22Rv1 (cell line): Measurements from ENCODE around the gene CDK5RAP2.

Experiments used
- ZFX ChIP-seq: fragments of 450-650 bp; IDR thresholded peaks from 2 replicates; pipeline ENCODE4 v1.6.1; 2017; ENCODE audit warnings: antibody characterized with exemption, borderline replicate concordance
- TF ChIP-seq, protein P1 (sequence below): fragments of 450-650 bp; IDR thresholded peaks from 2 replicates; pipeline ENCODE4 v1.5.1; 2017; ENCODE audit warnings: mild to moderate bottlenecking

DNA sequence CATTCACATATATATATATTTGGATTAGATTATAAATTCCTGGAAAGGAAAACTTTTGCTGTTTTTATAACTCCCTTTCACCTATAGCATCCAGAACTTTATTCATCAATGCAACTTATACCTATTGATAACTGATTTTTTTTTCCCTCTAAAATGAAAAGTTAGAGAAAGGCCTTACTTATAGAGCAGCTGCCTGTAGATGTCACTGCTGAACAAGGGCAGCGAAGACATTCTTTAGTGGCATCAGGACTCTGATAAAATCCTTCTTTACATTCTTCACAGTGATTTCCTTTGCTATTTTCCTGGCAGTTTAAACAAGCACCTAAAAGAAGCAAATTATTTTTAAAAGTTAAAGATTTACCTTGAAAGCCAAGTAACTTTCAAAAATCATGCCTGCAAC lies 32.3 kb upstream of the CDK5RAP2 start:
- TF ChIP-seq, protein P1, sequence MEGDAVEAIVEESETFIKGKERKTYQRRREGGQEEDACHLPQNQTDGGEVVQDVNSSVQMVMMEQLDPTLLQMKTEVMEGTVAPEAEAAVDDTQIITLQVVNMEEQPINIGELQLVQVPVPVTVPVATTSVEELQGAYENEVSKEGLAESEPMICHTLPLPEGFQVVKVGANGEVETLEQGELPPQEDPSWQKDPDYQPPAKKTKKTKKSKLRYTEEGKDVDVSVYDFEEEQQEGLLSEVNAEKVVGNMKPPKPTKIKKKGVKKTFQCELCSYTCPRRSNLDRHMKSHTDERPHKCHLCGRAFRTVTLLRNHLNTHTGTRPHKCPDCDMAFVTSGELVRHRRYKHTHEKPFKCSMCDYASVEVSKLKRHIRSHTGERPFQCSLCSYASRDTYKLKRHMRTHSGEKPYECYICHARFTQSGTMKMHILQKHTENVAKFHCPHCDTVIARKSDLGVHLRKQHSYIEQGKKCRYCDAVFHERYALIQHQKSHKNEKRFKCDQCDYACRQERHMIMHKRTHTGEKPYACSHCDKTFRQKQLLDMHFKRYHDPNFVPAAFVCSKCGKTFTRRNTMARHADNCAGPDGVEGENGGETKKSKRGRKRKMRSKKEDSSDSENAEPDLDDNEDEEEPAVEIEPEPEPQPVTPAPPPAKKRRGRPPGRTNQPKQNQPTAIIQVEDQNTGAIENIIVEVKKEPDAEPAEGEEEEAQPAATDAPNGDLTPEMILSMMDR: peak; percentile 46
- no peak for TF ChIP-seq ZFX
